GM19328 (cell line): ENCODE measurements around the gene PTPN7.
"Not testable (repeated sequence)": the region's sequence is repeated elsewhere in the genome, so short reads cannot be mapped to it uniquely, and the experiment has no call there.

ENCODE experiments used
- ATAC-seq: cut with Tn5 transposase; IDR thresholded peaks from one replicate; pipeline ENCODE4 v1.9.1; 2021; ENCODE audit warnings: mild to moderate bottlenecking, moderate library complexity; ENCODE audit not compliant: unreplicated experiment

PTPN7 gene

GRCh38 chr1:202167708-202168415 is 7.5 kb upstream of the PTPN7 start:
- ATAC-seq, result no peak

DNA sequence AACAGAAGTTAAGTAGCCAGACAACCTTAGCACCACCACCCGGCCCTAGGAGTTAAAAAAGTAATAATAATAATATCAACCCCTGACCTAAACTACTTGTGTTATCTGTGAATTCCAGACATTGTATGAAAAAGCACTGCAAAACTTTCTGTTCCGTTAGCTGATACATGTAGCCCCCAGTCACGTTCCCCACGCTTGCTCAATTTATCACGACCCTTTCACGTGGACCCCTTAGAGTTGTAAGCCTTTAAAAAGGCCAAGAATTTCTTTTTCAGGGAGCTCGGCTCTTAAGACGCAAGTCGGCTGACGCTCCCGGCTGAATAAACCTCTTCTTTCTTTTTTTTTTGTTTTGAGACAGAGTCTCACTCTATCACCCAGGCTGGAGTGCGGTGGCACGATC is 6.7 kb upstream of the PTPN7 start:
- not testable (repeated sequence) for ATAC-seq

- no peak for ATAC-seq
Measured at GRCh38 chr1:202165942-202166843, 5.8 kb upstream of the PTPN7 start.

- no peak for ATAC-seq
Measured at GRCh38 chr1:202165267-202165941, 5.0 kb upstream of the PTPN7 start.

- peak; percentile 50 for ATAC-seq
Measured at GRCh38 chr1:202164271-202165037, 4.1 kb upstream of the PTPN7 start.

DNA sequence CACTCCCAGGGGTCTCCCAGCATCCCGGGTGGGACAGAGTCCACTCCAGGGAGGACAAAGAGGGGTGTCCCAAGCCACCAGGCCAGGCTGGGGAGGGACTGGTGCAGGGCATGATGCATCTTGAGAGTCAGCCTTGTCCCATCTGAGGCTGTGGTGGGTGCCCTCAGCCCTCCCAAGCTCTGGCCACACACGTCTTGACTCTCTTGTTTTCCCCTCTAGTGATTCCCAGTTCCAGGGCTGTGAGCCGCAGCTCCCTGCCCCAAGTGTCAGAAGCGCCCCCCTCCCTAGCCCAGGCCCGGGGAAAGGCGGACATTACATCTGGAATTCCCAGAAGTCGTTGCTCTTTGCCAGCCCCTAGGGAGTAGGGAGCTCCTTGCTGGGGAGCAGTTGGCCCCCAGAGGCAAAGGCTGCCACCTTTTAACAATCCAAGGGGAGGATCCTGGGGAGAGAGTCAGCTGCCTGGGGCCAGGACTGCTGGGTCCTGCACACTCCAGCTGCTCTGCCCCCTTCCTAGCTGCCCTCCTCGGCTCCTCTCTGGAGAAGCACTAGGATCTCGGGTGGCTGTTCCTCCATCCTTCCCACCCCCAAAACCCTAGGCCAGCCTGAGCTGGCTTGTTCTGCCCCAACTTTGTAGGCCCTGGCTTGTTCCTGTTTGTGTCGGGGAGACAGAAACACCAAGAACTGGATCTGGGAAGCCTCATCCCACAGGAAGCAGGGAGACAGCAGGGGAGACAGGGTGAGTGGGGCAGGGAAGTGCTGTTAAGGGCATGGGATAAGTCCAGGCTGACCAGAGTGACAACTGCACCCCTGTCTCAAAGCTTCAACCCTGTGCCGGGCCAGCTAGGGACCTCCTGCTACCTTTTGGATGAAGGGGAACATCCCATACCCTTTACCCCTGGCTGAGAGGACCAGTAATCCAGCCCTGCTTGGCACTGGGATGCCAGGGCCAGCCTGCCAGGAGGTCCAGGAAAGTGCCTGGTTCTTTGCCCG is 3.2 kb upstream of the PTPN7 start:
- ATAC-seq, result no peak

- no peak for ATAC-seq
Measured at GRCh38 chr1:202162418-202163280, 2.2 kb upstream of the PTPN7 start.

GRCh38 chr1:202162047-202162417 is 1.6 kb upstream of the PTPN7 start:
- no peak for ATAC-seq

GRCh38 chr1:202161151-202162046 is 997 bp upstream of the PTPN7 start:
- ATAC-seq, result no peak

GRCh38 chr1:202159534-202160371 is 649 bp downstream of the PTPN7 start:
- ATAC-seq, result no peak

GRCh38 chr1:202158810-202159533 is 1.4 kb downstream of the PTPN7 start:
- ATAC-seq, result no peak

DNA sequence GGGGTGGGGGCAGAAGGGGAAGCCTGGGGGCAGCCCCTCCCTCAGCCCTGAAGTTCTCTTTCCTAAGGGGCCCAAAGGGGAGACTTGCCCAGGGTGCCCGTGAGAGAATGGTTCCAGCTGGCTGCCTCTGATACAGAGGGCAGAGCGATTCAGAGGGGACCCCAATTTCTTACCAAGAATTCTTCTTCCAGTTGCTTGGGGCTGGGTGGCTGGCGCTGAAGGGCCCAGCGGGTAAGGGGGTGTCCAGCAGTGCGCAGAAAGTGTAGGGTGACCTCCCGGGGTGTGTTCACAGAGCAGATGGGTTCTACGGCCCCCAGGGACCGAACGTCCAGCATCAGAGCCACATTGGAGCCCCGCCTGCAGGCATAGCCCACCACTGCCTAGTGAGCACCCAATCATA is 2.5 kb downstream of the PTPN7 start:
- ATAC-seq, result no peak

DNA sequence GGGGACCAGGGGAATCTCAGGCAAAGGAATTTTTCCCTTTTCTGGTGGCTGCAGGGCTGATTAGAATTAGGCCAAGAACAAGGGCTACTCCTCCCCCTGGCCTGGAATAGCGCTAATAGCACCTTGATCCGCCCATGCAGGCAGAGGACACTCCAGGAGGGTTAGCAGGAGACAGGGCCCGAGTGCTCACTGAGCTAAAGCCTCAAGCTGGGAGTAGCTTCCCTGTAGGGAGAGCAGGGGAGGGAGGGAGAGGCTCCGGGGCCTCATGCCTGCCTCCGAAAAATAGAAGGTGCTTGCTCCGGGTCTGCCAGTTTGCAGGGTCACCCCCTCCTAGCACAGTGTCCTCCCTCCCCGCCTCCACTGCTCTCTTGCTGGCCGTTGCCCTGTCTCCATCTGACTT is 3.8 kb downstream of the PTPN7 start:
- ATAC-seq, result no peak

DNA sequence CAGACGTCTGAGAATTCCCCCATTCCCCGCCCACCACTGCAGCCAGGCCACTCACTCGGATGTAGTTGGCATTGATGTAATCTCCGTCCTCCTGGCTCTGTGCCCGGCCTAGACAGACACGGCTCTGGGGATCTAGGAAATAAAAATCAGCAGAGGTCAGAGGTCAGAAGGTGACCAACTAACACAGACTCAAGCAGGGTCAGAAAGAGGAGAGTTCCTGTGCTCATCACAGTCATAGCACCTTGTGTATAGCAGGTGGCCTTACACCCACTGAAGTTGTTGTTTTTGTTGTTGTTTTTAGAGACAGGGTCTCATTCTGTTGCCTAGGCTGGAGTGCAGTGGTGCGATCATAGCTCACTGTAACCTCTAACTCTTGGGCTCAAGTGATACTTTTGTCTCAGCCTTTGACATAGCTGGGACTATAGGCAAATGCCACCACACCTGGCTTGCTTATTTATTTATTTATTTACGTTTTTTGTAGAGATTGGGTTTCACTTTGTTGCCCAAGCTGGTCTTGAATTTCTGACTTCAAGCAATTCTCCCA is 4.9 kb downstream of the PTPN7 start:
- ATAC-seq, result no peak

DNA sequence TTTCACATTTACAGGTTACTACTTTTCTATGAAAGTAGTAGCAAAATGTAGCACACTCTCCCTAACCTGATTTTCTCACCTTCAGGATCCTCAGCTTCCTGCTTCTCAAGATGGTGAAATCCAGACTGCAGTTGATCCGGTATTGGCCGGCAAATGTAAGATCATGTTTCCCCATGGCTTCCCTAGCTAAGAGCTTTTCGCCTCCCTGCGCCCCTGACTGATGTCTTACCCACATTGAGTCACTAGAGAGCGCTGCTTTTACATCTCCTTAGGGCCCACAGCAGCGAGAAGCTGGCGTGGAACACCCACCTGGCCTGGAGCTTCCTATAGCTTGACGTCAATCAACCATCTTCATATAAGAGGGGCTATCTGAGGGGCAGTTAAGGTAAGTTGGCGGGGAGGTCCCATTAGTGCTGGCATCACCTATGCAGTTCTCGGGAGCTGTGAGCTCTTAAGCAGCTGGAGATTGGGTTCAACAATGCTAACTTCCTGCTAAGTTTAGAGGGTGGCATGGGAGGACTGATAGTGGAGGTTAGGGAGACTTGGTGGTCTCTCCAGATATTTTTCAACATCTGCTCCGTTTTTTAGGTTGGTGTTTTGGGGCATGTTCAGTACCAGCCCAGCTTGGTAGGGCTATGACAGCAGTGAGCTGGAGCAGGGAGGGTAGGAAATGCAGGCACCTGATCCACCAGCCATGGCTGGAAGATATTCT is 5.5 kb downstream of the PTPN7 start:
- no peak for ATAC-seq
